ENCODE measurements around the gene PNPLA7. TPM values are rescaled to one million over a fixed set of nuclear protein-coding genes. Genes with fewer than 3 reads are reported as not detected.

The PNPLA7 gene
- total and polyA plus RNA-seq, 10 of the 15 experiments (the other 5 are each of a cell fraction or from before 2014, with no cell fraction given): 0.04 to 0.85 (median 0.19) TPM; not detected in 1

- H3K4me2 ChIP-seq (ENCODE audit: control insufficient read depth, insufficient read depth): no peak overlapping the region
- RAD21 ChIA-PET (ENCODE audit: unreplicated experiment): no interaction called here
- BruUV-seq (replicated peaks): no TSS peak
- H3K4me3 ChIP-seq: no peak overlapping the region
- H3K36me3 ChIP-seq (ENCODE audit: control insufficient read depth in 2 of 2, insufficient read depth in 2 of 2, low read length in 1 of 2): no peaks in the 10 kb centered on the region
- in situ Hi-C loops (cut with MboI) (no loop called here), intact Hi-C loops (cut with micrococcal nuclease; ENCODE audit: unreplicated experiment) (no loop called here)
- no peaks in the 10 kb centered on the region for H3K27me3 ChIP-seq (replicated peaks in 1 of 2; ENCODE audit: control insufficient read depth in 2 of 2, insufficient read depth in 2 of 2, low read length in 1 of 2)
- H3K9me3 ChIP-seq (replicated peaks; ENCODE audit: control insufficient read depth, insufficient read depth, low read length): no peaks in the 10 kb centered on the region
- SMC1A ChIA-PET (ENCODE audit: uncharacterized antibody, unreplicated experiment): no interaction called here
- no peaks in the 10 kb centered on the region for H3K79me2 ChIP-seq (ENCODE audit: control insufficient read depth, insufficient read depth, low read length)
- 60% methylated on average over 15 of the region's 15 CpGs for WGBS (ENCODE audit: insufficient coverage, insufficient replicate concordance, low lambda C conversion rate, missing lambda C conversion rate)
- H3K4me1 ChIP-seq (ENCODE audit: control insufficient read depth, insufficient read depth, low read length): no peaks in the 10 kb centered on the region
- DNase-seq (ENCODE audit: low read depth, low spot score): no peak
- no peak for ATAC-seq
- H3K9ac ChIP-seq (ENCODE audit: control insufficient read depth, insufficient read depth, low read length): no peak overlapping the region
- TF ChIP-seq EGR1 (IDR thresholded peaks at IDR 0.05; ENCODE audit: borderline replicate concordance in 1 of 2, low read depth in 2 of 2, low read length in 2 of 2): no peak
- no peak for TF ChIP-seq TCF3 (IDR thresholded peaks at IDR 0.05; ENCODE audit: borderline replicate concordance, insufficient read depth, low read depth, low read length)
- no peak for TF ChIP-seq DPF2 (IDR thresholded peaks at IDR 0.05)
- TF ChIP-seq NFXL1 (IDR thresholded peaks at IDR 0.05; ENCODE audit: borderline replicate concordance): no peak
- no peak for TF ChIP-seq TCF7 (IDR thresholded peaks at IDR 0.05; ENCODE audit: borderline replicate concordance)
- TF ChIP-seq POLR2AphosphoS2 (IDR thresholded peaks at IDR 0.05; ENCODE audit: low read depth, low read length): no peak
- no peak for TF ChIP-seq CHD1 (IDR thresholded peaks at IDR 0.05; ENCODE audit: low read depth, low read length)
- no peak for TF ChIP-seq TAF1 (IDR thresholded peaks at IDR 0.05; ENCODE audit: borderline replicate concordance, low read depth, low read length)
- no peak for TF ChIP-seq NRF1 (conservative IDR thresholded peaks at IDR 0.05; ENCODE audit: low read depth, low read length)
- no peak for TF ChIP-seq NR2C1 (IDR thresholded peaks at IDR 0.05)
- no peak for TF ChIP-seq MTA2 (IDR thresholded peaks at IDR 0.05; ENCODE audit: low read depth)
- TF ChIP-seq KLF5 (IDR thresholded peaks at IDR 0.05; ENCODE audit: partially characterized antibody): no peak
- TF ChIP-seq RB1 (IDR thresholded peaks at IDR 0.05; ENCODE audit: borderline replicate concordance): no peak
- TF ChIP-seq ASH2L (IDR thresholded peaks at IDR 0.05; ENCODE audit: borderline replicate concordance, low read depth): no peak
- TF ChIP-seq SMARCA5 (IDR thresholded peaks at IDR 0.05): no peak
- no peak for TF ChIP-seq ATF3 (IDR thresholded peaks at IDR 0.05; ENCODE audit: borderline replicate concordance, extremely low read depth, low read depth, low read length)
- TF ChIP-seq HDAC2 (IDR thresholded peaks at IDR 0.05): no peak
- POLR2A ChIA-PET: no interaction called here
- no peak overlapping the region for H2AFZ ChIP-seq (ENCODE audit: control insufficient read depth, low read depth, low read length)
- no peak overlapping the region for H3K27ac ChIP-seq (ENCODE audit: control insufficient read depth, insufficient read depth)
- CTCF ChIA-PET: no interaction called here
- FAIRE-seq: no peak
- no peaks in the 10 kb centered on the region for H4K20me1 ChIP-seq (ENCODE audit: control insufficient read depth, insufficient read depth)
Measured at GRCh38 chr9:137486141-137486490, 64.1 kb downstream of the PNPLA7 start.

Data from GM12878 (cell line).